ENCODE measurements around the gene DNTT.
"Not testable (repeated sequence)": the region's sequence is repeated elsewhere in the genome, so short reads cannot be mapped to it uniquely, and the experiment has no call there.

Gene DNTT

GRCh38 chr10:96276831-96277230 lies 27.4 kb upstream of the DNTT start:
- DNase-seq, result no peak

DNA sequence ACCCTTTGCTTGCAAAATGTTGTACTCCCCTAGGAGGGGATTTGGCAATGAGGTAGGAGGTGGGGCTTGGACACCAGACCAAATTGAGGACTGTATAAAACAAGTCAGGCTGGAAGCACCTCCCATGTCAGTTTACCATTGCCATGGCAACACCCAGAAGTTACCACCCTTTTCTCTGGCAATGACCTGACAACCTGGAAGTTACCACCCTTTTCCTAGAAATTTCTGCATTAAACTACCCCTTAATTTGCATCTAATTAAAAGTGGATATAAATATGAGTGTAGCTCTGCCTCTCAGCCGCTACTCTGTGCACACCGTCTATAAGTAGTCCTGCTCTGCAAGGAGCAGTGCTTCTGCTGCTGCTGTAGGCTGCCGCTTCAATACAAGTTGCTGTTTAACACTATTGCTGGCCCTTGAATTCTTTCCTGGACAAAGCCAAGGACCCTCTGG lies 25.0 kb upstream of the DNTT start:
- DNase-seq, result no peak

GRCh38 chr10:96280859-96281258 lies 23.4 kb upstream of the DNTT start:
- DNase-seq, result no peak

DNA sequence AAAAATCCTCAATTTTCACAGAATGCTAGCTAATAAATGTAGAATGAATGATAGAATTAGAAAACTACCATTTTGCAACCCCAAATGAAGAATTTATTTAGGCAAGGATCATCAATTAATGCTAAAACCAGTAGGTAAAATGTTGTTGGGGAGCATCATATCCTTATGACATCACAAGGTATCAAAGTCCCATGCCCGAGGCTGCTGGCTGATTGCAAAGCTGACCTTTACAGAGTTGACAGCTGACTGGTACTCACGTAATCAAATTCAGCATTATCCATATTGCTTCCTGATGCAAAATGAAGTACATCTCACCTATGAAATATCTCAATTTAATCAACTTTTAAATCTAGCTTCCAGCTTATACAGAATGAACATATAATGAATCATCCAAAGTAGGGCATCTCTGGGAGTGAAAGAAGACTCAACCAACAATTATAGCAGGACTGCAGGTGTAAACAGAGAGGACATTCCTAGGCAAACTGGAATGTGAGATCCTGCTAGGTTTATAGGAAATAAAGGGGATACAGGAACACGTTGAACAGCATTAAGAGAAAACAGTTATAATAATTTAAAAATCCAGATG lies 22.7 kb upstream of the DNTT start:
- no peak for DNase-seq

- DNase-seq, result no peak
These were observed 20.9 kb upstream of the DNTT start for GRCh38 chr10:96283351-96283750.

DNA sequence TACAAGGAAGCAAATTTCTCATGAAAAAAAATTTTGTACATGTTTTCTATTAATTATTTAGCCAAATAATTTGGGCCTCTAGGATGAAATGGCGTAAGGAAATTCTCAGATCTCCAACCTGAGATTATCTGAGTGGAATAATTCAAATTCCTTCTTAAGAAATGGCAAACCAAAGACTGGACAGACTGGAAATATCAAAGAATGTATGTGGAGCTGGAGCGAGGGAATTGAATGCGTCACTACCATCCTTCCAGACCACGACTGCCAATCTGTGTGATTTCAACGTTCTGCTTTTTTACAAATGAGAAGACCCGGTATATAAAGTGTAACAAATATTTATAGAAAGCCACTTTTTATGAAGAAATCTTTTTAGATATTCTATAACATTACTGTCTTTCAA lies 20.5 kb upstream of the DNTT start:
- DNase-seq, result no peak

- DNase-seq, result no peak
These were observed 18.9 kb upstream of the DNTT start for GRCh38 chr10:96285331-96285752.

GRCh38 chr10:96287392-96288105 lies 16.7 kb upstream of the DNTT start:
- DNase-seq, result no peak

- DNase-seq, result no peak
These were observed 16.0 kb upstream of the DNTT start for GRCh38 chr10:96288151-96288621.

DNA sequence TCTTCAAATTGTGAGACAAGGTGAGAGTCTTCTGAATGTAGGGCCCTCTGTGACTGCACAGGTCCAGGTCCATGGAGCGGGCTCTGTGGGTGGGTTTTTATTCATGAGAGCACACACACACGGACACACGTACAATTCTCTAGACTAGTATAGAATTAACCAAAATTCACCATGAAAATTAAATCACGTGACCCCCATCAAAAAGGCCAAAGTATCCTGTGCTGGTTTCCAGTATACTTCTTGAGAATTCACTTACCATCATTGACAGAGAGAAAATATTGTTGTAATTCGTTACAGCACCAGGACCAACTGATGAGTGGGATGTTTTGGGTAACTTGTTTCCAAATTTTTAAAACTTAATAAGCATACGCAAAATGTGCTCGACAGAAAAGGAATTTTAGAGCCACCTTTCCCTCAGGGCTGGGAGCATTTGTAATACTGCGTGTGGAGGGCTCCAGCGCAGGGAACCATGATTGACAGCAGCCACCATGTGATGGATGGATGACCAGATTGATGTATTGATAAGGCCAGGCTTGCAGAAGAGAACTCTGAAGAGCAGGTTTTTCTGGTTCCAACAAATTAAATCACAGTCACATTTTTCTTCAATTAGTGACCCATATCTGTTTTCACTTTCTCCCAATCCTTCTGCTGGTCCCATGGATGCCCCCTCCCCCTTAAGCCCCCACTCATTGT lies 14.9 kb upstream of the DNTT start:
- DNase-seq, result no peak

GRCh38 chr10:96290368-96291133 lies 13.7 kb upstream of the DNTT start:
- DNase-seq, result no peak

GRCh38 chr10:96292971-96293920 lies 11.0 kb upstream of the DNTT start:
- DNase-seq, result no peak

GRCh38 chr10:96295475-96295874 lies 8.8 kb upstream of the DNTT start:
- DNase-seq, result no peak

- DNase-seq, result no peak
These were observed 6.7 kb upstream of the DNTT start for GRCh38 chr10:96297486-96297885.

GRCh38 chr10:96298362-96298761 lies 5.9 kb upstream of the DNTT start:
- no peak for DNase-seq

DNA sequence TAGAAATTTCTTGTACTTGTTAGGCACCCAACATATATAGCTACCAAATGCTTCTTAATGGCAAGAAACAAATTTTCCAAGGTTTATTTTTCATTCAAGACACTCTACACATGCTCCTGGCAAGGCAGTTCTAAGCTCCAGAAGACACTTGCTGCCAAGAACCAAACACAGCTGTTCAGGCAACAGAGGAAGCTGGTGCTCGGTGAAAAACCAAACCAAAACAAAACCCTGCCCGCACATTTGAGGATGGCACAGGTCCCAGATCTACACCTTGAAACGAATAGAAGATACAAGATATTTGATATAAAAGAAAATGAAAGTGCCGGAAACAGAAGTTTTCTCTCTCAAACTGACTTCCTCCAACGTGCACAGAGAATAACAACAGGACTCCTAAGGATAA lies 4.9 kb upstream of the DNTT start:
- DNase-seq, result no peak

DNA sequence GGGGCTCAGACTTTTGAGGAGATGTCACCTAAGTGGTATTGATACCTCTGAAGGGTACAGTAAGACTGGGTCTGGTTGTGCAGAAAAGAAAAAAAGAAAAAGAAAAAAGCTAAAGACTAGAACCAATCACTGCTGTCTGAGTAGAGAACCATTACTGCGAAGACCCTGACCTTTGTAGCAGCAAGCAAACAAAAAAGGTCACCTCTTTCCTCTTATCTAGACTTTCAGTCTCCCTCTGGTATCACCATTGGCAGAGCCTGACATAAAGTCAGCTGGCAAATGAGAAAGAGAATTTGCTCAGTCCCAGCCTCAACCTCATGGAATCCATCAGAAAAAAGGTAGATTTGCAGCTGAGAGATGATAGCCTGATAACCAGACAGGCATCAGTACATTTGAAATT lies 2.6 kb upstream of the DNTT start:
- no peak for DNase-seq

DNA sequence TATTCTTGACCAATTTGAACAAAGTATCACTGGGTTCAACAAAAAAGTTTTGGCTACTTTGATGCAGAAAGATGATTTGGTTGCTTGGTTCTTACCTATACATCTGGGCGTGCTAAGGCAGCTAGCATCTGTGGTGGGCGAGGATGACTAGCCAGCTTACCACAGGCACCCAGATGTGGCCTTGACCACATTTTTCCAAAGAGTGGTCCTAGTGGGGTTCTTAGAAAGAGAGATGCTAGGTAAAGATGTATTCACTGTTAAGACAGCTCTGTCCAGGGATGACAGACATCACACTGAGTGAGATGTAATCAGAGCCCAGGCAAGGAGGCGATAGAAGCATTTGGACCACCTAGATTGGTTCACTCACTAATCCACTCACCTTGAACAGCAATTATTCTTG lies 785 bp downstream of the DNTT start:
- DNase-seq, result no peak

DNA sequence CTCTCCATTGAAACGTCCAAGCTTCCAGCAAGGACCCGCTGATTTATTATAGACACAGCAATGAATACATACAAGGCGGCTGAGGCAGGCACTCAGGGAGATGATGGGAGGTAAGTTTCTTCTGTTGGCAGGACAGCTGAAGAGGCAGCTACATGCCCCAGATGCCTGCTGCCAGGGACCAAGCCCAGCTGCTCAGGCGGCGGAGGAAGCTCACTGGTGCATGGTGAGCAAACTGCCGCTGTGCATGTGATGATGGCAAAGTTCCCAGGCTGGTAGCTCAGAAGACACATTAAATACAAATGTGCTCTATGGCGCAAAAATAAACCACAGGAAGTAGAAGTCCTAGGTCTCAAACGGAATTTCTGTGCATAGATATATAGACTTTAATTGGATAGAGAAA lies 2.3 kb downstream of the DNTT start:
- peak; percentile 65 for DNase-seq

DNA sequence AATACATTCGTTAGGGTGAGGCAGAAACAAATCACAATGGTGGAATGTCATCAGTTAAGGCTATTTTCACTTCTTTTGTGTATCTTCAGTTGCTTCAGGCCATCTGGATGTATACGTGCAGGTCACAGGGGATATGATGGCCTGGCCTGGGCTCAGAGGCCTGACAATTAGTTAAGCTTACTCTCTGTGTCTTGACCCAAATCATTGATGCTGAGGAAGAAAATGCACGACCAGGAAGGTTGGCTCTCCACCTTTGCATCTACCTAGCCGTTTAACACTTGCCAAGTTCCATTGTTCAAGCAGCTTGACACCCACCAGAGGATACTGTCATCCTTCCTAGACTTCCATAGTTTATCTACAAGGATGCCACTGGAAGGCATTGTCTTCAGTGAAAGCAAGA lies 4.6 kb downstream of the DNTT start:
- DNase-seq, result not testable (repeated sequence)

DNA sequence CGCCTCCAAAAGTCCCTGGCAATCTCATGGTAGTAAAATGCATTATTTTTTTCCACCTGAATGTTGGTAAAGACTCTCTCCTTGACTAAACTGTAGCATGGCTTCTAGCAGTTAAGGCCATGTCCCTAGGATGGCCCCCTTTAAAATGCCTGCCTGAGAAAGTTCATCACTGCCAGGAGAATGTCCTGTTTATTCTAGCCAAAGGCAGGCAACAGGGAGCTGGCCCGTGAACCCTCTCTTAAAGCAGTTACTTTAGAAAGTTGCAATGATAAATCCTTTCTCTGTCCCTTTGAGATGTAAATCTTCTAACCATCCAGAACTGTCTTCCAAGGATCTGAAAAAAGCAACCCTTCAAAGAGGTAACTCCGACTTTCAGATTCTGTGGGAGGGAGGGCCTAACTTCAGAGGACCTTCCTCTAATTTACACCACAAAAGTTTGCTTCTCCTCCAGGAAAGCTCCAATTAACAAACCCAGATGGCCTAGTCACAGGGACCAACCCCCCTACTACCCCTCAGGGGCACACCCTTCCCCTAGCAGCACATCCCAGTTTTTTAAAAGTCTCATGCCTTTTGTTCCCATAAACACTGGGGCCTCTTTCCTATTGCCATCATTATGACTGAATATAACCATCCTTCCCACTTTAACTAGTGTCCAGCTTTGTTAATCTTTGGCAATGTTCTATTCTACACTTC lies 5.5 kb downstream of the DNTT start:
- no peak for DNase-seq

- no peak for DNase-seq
These were observed 6.1 kb downstream of the DNTT start for GRCh38 chr10:96310321-96310669.

Data from GF-D8 (cell line).